Measurements from ENCODE around the gene ACER3. TPM values are rescaled to one million over a fixed set of nuclear protein-coding genes. Genes with fewer than 3 reads are reported as not detected.

Gene ACER3
- polyA plus RNA-seq, 3 donors: 22.9 to 45.4 (median 23.6) TPM

GRCh38 chr11:77052518-77052917, 191.8 kb downstream of the ACER3 start:
- 96% methylated on average over 3 of the region's 7 CpGs for WGBS (ENCODE audit: insufficient coverage)
- Histone ChIP-seq H3K4me2 (replicated peaks; ENCODE audit: extremely low read depth, low read length, poor library complexity, severe bottlenecking) (no peak overlapping the region), H3K27me3 (ENCODE audit: control insufficient read depth in 2 of 2, insufficient read depth in 2 of 2, low read length in 2 of 2) (no peaks in the 10 kb centered on the region), H3K27ac (ENCODE audit: low read depth in 1 of 2, low read length in 2 of 2) (no peak overlapping the region), H3K9ac (ENCODE audit: insufficient read depth, low read length, poor library complexity, severe bottlenecking) (no peak overlapping the region), H3K9me3 (replicated peaks in 1 of 2; ENCODE audit: control insufficient read depth in 1 of 2, insufficient read depth in 1 of 2, low read length in 2 of 2) (peaks cover 18 to 22% of the 10 kb centered on the region in 2 donors), H3K4me1 (ENCODE audit: control insufficient read depth in 1 of 2, insufficient read depth in 2 of 2, low read length in 2 of 2) (peaks cover under 1% of the 10 kb centered on the region in 2 donors), H4K20me1 (ENCODE audit: insufficient read depth, low read length) (no peaks in the 10 kb centered on the region), H3K4me3 (replicated peaks in 1 of 3; ENCODE audit: low read depth in 2 of 3, low read length in 3 of 3) (no peak overlapping the region), H3K79me2 (ENCODE audit: insufficient read depth, low read length) (no peaks in the 10 kb centered on the region), H3K36me3 (replicated peaks in 1 of 2; ENCODE audit: control insufficient read depth in 1 of 2, insufficient read depth in 2 of 2, low read length in 2 of 2) (no peaks in the 10 kb centered on the region), H2AFZ (ENCODE audit: insufficient read depth, low read depth, low read length, poor library complexity, severe bottlenecking) (no peak overlapping the region)
- no peaks in the 10 kb centered on the region for H3K36me3 Mint-ChIP-seq
- peaks cover 0 to 6% (median 5%) of the 10 kb centered on the region in 3 donors for H3K27me3 Mint-ChIP-seq (ENCODE audit: low read depth in 3 of 3)
- no peak for TF ChIP-seq CTCF (IDR thresholded peaks at IDR 0.05)
- H3K9me3 Mint-ChIP-seq: peaks cover 14 to 24% (median 22%) of the 10 kb centered on the region in 7 donors
- H3K4me1 Mint-ChIP-seq: no peaks in the 10 kb centered on the region
- H3K4me3 Mint-ChIP-seq: no peak overlapping the region
- H3K27ac Mint-ChIP-seq: no peak overlapping the region
- no peak for DNase-seq
- intact Hi-C loops (cut with micrococcal nuclease): no loop called here

- Histone ChIP-seq H2AFZ (ENCODE audit: insufficient read depth, low read depth, low read length, poor library complexity, severe bottlenecking) (no peak overlapping the region), H3K27me3 (ENCODE audit: control insufficient read depth in 2 of 2, insufficient read depth in 2 of 2, low read length in 2 of 2) (no peaks in the 10 kb centered on the region), H3K79me2 (ENCODE audit: insufficient read depth, low read length) (no peaks in the 10 kb centered on the region), H3K36me3 (replicated peaks in 1 of 2; ENCODE audit: control insufficient read depth in 1 of 2, insufficient read depth in 2 of 2, low read length in 2 of 2) (no peaks in the 10 kb centered on the region), H3K4me1 (ENCODE audit: control insufficient read depth in 1 of 2, insufficient read depth in 2 of 2, low read length in 2 of 2) (no peaks in the 10 kb centered on the region), H3K9me3 (replicated peaks in 1 of 2; ENCODE audit: control insufficient read depth in 1 of 2, insufficient read depth in 1 of 2, low read length in 2 of 2) (peaks cover 20 to 29% of the 10 kb centered on the region in 2 donors), H4K20me1 (ENCODE audit: insufficient read depth, low read length) (no peaks in the 10 kb centered on the region), H3K27ac (ENCODE audit: low read depth in 1 of 2, low read length in 2 of 2) (no peak overlapping the region), H3K4me3 (replicated peaks in 1 of 3; ENCODE audit: low read depth in 2 of 3, low read length in 3 of 3) (no peak overlapping the region), H3K4me2 (replicated peaks; ENCODE audit: extremely low read depth, low read length, poor library complexity, severe bottlenecking) (no peak overlapping the region), H3K9ac (ENCODE audit: insufficient read depth, low read length, poor library complexity, severe bottlenecking) (no peak overlapping the region)
- intact Hi-C loops (cut with micrococcal nuclease): no loop called here
- TF ChIP-seq CTCF (IDR thresholded peaks at IDR 0.05): no peak
- WGBS (ENCODE audit: insufficient coverage): 98% methylated on average over 7 of the region's 14 CpGs
- Mint-ChIP-seq H3K9me3 (peaks cover 16 to 30% (median 22%) of the 10 kb centered on the region in 7 donors), H3K36me3 (no peaks in the 10 kb centered on the region), H3K4me3 (no peak overlapping the region), H3K27ac (no peak overlapping the region), H3K4me1 (no peaks in the 10 kb centered on the region), H3K27me3 (ENCODE audit: low read depth in 3 of 3) (peaks cover 0 to 8% (median 6%) of the 10 kb centered on the region in 3 donors)
- DNase-seq: no peak
Observed at GRCh38 chr11:77053217-77054015, 192.7 kb downstream of the ACER3 start.

Measured in CD14-positive monocyte (primary cell).